Measurements from ENCODE around the gene TCN2.
"Not testable (repeated sequence)": the region's sequence is repeated elsewhere in the genome, so short reads cannot be mapped to it uniquely, and the experiment has no call there.

TCN2 gene

GRCh38 chr22:30643055-30643875 is 36.3 kb downstream of the TCN2 start:
- DNase-seq (ENCODE audit: low read depth, low spot score): no peak

- no peak for DNase-seq (ENCODE audit: low read depth, low spot score)
Measured at GRCh38 chr22:30646518-30647160, 39.7 kb downstream of the TCN2 start.

GRCh38 chr22:30647536-30647935 is 40.6 kb downstream of the TCN2 start:
- no peak for DNase-seq (ENCODE audit: low read depth, low spot score)

- DNase-seq (ENCODE audit: low read depth, low spot score): no peak
Measured at GRCh38 chr22:30648825-30649224, 41.9 kb downstream of the TCN2 start.

- DNase-seq (ENCODE audit: low read depth, low spot score): no peak
Measured at GRCh38 chr22:30649430-30650007, 42.5 kb downstream of the TCN2 start.

GRCh38 chr22:30650508-30651116 is 43.6 kb downstream of the TCN2 start:
- peak; percentile 25 for DNase-seq (ENCODE audit: low read depth, low spot score)

- DNase-seq (ENCODE audit: low read depth, low spot score): no peak
Measured at GRCh38 chr22:30652852-30653251, 45.9 kb downstream of the TCN2 start.

GRCh38 chr22:30654361-30654760 is 47.4 kb downstream of the TCN2 start:
- no peak for DNase-seq (ENCODE audit: low read depth, low spot score)

GRCh38 chr22:30655532-30655931 is 48.6 kb downstream of the TCN2 start:
- peak; percentile 41 for DNase-seq (ENCODE audit: low read depth, low spot score)

GRCh38 chr22:30662040-30662439 is 55.1 kb downstream of the TCN2 start:
- no peak for DNase-seq (ENCODE audit: low read depth, low spot score)

- DNase-seq (ENCODE audit: low read depth, low spot score): no peak
Measured at GRCh38 chr22:30664798-30665197, 57.8 kb downstream of the TCN2 start.

- no peak for DNase-seq (ENCODE audit: low read depth, low spot score)
Measured at GRCh38 chr22:30665266-30665665, 58.3 kb downstream of the TCN2 start.

- no peak for DNase-seq (ENCODE audit: low read depth, low spot score)
Measured at GRCh38 chr22:30665786-30666185, 58.8 kb downstream of the TCN2 start.

GRCh38 chr22:30667107-30667493 is 60.1 kb downstream of the TCN2 start:
- DNase-seq (ENCODE audit: low read depth, low spot score): no peak

- DNase-seq (ENCODE audit: low read depth, low spot score): peak; percentile 98
Measured at GRCh38 chr22:30667494-30668385, 60.8 kb downstream of the TCN2 start, which contains the start of gene DUSP18. DUSP18 (minus strand) TSS chr22:30667875; CDS start chr22:30664003, 3,872 bp downstream.

- no peak for DNase-seq (ENCODE audit: low read depth, low spot score)
Measured at GRCh38 chr22:30668386-30668710, 61.4 kb downstream of the TCN2 start.

- DNase-seq (ENCODE audit: low read depth, low spot score): no peak
Measured at GRCh38 chr22:30671071-30671470, 64.1 kb downstream of the TCN2 start.

- DNase-seq (ENCODE audit: low read depth, low spot score): no peak
Measured at GRCh38 chr22:30673136-30673535, 66.2 kb downstream of the TCN2 start.

- no peak for DNase-seq (ENCODE audit: low read depth, low spot score)
Measured at GRCh38 chr22:30674482-30674881, 67.5 kb downstream of the TCN2 start.

GRCh38 chr22:30675436-30675835 is 68.5 kb downstream of the TCN2 start:
- no peak for DNase-seq (ENCODE audit: low read depth, low spot score)

- not testable (repeated sequence) for DNase-seq (ENCODE audit: low read depth, low spot score)
Measured at GRCh38 chr22:30676565-30676964, 69.6 kb downstream of the TCN2 start.
